GM12878 (cell line): ENCODE measurements around the gene PCLO. TPM values are rescaled to one million over a fixed set of nuclear protein-coding genes. Genes with fewer than 3 reads are reported as not detected.

Experiments used
- ATAC-seq: fragments of 200-7000 bp; cut with Tn5 transposase; 3 replicates; pipeline ENCODE4 v1.9.1; 2020; ENCODE audit warnings: mild to moderate bottlenecking, moderate library complexity
- BruUV-seq: library from RNA; stranded (reverse); fragments of 400-500 nt; replicated peaks from 2 replicates; lab custom pipeline; 2021; lab: Mats Ljungman, UMichigan
- CTCF ChIA-PET: fragments of 300-600 bp; sonication (Branson Sonifier 250); formaldehyde crosslinking; extraction: SDS; loops from one replicate; lab custom pipeline; 2021; ENCODE audit warnings: inconsistent platforms; lab: Yijun Ruan, JAX
- POLR2A ChIA-PET: fragments of 350-600 bp; formaldehyde crosslinking; extraction: SDS; loops from one replicate; lab custom pipeline; 2021; ENCODE audit warnings: inconsistent platforms; lab: Charles Lee
- RAD21 ChIA-PET: fragments of 300-600 bp; sonication (Branson Sonifier 250); formaldehyde crosslinking; loops from one replicate; lab custom pipeline; 2023; ENCODE audit warnings: antibody characterized with exemption; ENCODE audit not compliant: unreplicated experiment; lab: Charles Lee
- SMC1A ChIA-PET: fragments of 300-600 bp; sonication (Branson Sonifier 250); formaldehyde crosslinking; loops from one replicate; lab custom pipeline; 2023; ENCODE audit not compliant: unreplicated experiment, uncharacterized antibody; lab: Charles Lee
- DNase-seq: peaks from one replicate; pipeline ENCODE4 v3.0.0-alpha.2; 2011; ENCODE audit warnings: low read depth, low spot score
- FAIRE-seq: peaks from 3 replicates; lab custom pipeline; 2011; peaks lifted over from hg19 to GRCh38; lab: Jason Lieb, UNC
- H2AFZ ChIP-seq: 2 replicates; pipeline ENCODE4 v1.6.0; 2011; ENCODE audit warnings: low read depth, low read length, control low read depth; ENCODE audit not compliant: control insufficient read depth
- H3K27ac ChIP-seq: 2 replicates; pipeline ENCODE4 v1.5.1; 2011; ENCODE audit warnings: control low read depth; ENCODE audit not compliant: control insufficient read depth, insufficient read depth
- H3K27me3 ChIP-seq, 2 experiments: replicated peaks in 1 of 2; 2 replicates each; pipeline versions ENCODE4 v1.6.0 to v1.6.1; 2011; ENCODE audit warnings: low read length in 1 of 2; ENCODE audit not compliant: control insufficient read depth in 2 of 2, insufficient read depth in 2 of 2
- H3K36me3 ChIP-seq, 2 experiments: 2 replicates each; pipeline ENCODE4 v1.5.1; 2011; ENCODE audit warnings: low read length in 1 of 2; ENCODE audit not compliant: control insufficient read depth in 2 of 2, insufficient read depth in 2 of 2
- H3K4me1 ChIP-seq: 2 replicates; pipeline ENCODE4 v1.6.1; 2011; ENCODE audit warnings: mild to moderate bottlenecking, low read length, moderate library complexity, mixed read lengths; ENCODE audit not compliant: control insufficient read depth, insufficient read depth
- H3K4me2 ChIP-seq: 2 replicates; pipeline ENCODE4 v1.6.0; 2011; ENCODE audit warnings: control low read depth; ENCODE audit not compliant: control insufficient read depth, insufficient read depth
- H3K4me3 ChIP-seq: fragments of 200-600 bp; sonication (generic); 2 replicates; pipeline ENCODE4 v1.5.1; 2016
- H3K79me2 ChIP-seq: 2 replicates; pipeline ENCODE4 v1.6.0; 2011; ENCODE audit warnings: low read length; ENCODE audit not compliant: control insufficient read depth, insufficient read depth
- H3K9ac ChIP-seq: 2 replicates; pipeline ENCODE4 v1.8.0; 2011; ENCODE audit warnings: low read length, control low read depth, mixed read lengths; ENCODE audit not compliant: control insufficient read depth, insufficient read depth
- H3K9me3 ChIP-seq: replicated peaks from 3 replicates; pipeline ENCODE4 v1.5.1; 2011; ENCODE audit warnings: mild to moderate bottlenecking, low read length; ENCODE audit not compliant: control insufficient read depth, insufficient read depth
- H4K20me1 ChIP-seq: 2 replicates; pipeline ENCODE4 v1.6.0; 2011; ENCODE audit not compliant: control insufficient read depth, insufficient read depth
- ATF2 ChIP-seq: IDR thresholded peaks from 2 replicates; pipeline ENCODE4 v1.6.1; 2012; ENCODE audit warnings: low read length, inconsistent platforms
- CBFB ChIP-seq: IDR thresholded peaks from 2 replicates; pipeline ENCODE4 v1.6.1; 2016; ENCODE audit warnings: antibody characterized with exemption, low read depth
- E4F1 ChIP-seq: fragments of 450-650 bp; IDR thresholded peaks from 2 replicates; pipeline ENCODE4 v1.6.1; 2018; ENCODE audit warnings: borderline replicate concordance, mild to moderate bottlenecking; ENCODE audit not compliant: partially characterized antibody
- ESRRA ChIP-seq: IDR thresholded peaks from 2 replicates; pipeline ENCODE4 v1.6.1; 2012; ENCODE audit warnings: mild to moderate bottlenecking, low read length, improper control_type of control experiment
- FOS ChIP-seq: IDR thresholded peaks from 3 replicates; pipeline ENCODE4 v1.6.1; 2011; ENCODE audit warnings: borderline replicate concordance; ENCODE audit not compliant: insufficient read length; ENCODE audit errors: extremely low read depth
- FOXK2 ChIP-seq: fragments of 450-650 bp; IDR thresholded peaks from 2 replicates; pipeline ENCODE4 v1.6.1; 2017; ENCODE audit warnings: mild to moderate bottlenecking, moderate library complexity
- FOXM1 ChIP-seq: IDR thresholded peaks from 2 replicates; pipeline ENCODE4 v1.6.1; 2012; ENCODE audit warnings: low read depth, mild to moderate bottlenecking, inconsistent platforms, low read length, moderate library complexity
- JUNB ChIP-seq: IDR thresholded peaks from 2 replicates; pipeline ENCODE4 v1.6.1; 2016; ENCODE audit warnings: antibody characterized with exemption, mild to moderate bottlenecking
- LARP7 ChIP-seq: fragments of 450-650 bp; IDR thresholded peaks from 2 replicates; pipeline ENCODE4 v1.6.1; 2017; ENCODE audit warnings: mild to moderate bottlenecking
- MXI1 ChIP-seq: fragments of 150-350 bp; IDR thresholded peaks from 2 replicates; pipeline ENCODE4 v1.6.1; 2011; ENCODE audit warnings: low read depth, mild to moderate bottlenecking, inconsistent platforms, low read length, improper control_type of control experiment
- NFIC ChIP-seq: IDR thresholded peaks from 2 replicates; pipeline ENCODE4 v1.6.1; 2012; ENCODE audit warnings: low read depth, mild to moderate bottlenecking, inconsistent platforms, low read length, moderate library complexity
- RELB ChIP-seq: fragments of 450-650 bp; IDR thresholded peaks from 2 replicates; pipeline ENCODE4 v1.6.1; 2017; ENCODE audit warnings: low read depth, mild to moderate bottlenecking, moderate library complexity
- ZNF24 ChIP-seq: fragments of 450-650 bp; IDR thresholded peaks from 2 replicates; pipeline ENCODE4 v1.6.1; 2017; ENCODE audit warnings: antibody characterized with exemption, mild to moderate bottlenecking
- WGBS: methylation state at CpG from one replicate; pipeline ENCODE4 v1.1.6; 2016; ENCODE audit warnings: low lambda C conversion rate; ENCODE audit not compliant: insufficient replicate concordance, insufficient coverage; ENCODE audit errors: missing lambda C conversion rate; 5-methylcytosine and 5-hydroxymethylcytosine counted together
- in situ Hi-C: fragments of 300-500 bp; cut with MboI; formaldehyde crosslinking; loops from 9 replicates; pipeline ENCODE4 v1.14.3; 2018; ENCODE audit warnings: mixed read lengths
- intact Hi-C: fragments of 100-400 bp; cut with micrococcal nuclease; formaldehyde crosslinking; loops from one replicate; pipeline ENCODE4 v1.14.2; 2022; ENCODE audit not compliant: unreplicated experiment
- polyA plus RNA-seq, 11 experiments: library from polyadenylated mRNA; depleted of rRNA in 4 of 11; unstranded in 6 of 11; stranded (reverse) in 5 of 11; fragments of >200 nt; fragmentation: Nextera tagmentation in 4 of 11; fragmentation: Illumina TruSeq in 1 of 11; extraction: Ambion mirVana in 4 of 11; extraction: Trizol in 1 of 11; gene quantifications; 1 replicate in 1 of 11; 2 replicates in 10 of 11; pipeline versions ENCODE4 v1.2.1 to v1.2.3, GENCODE V29; 2011 to 2016; ENCODE audit warnings: inconsistent platforms in 2 of 11, missing spikeins in 2 of 11, low read depth in 1 of 11
- total RNA-seq, 4 experiments: library from RNA; depleted of rRNA in 3 of 4; stranded (reverse); fragments of >200 nt in 3 of 4; fragmentation: Illumina TruSeq in 1 of 4; extraction: Trizol in 1 of 4; gene quantifications; 2 replicates each; pipeline versions ENCODE4 v1.2.1 to v1.2.3, GENCODE V29; 2013 to 2021

Gene PCLO
- total and polyA plus RNA-seq, 10 of the 15 experiments (the other 5 are each of a cell fraction or from before 2014, with no cell fraction given): 0.01 to 0.08 (median 0.03) TPM; not detected in 6

- no peak overlapping the region for H2AFZ ChIP-seq
- no peak overlapping the region for H3K4me3 ChIP-seq
- intact Hi-C loops: no loop called here
- BruUV-seq: no TSS peak
- H3K79me2 ChIP-seq: no peaks in the 10 kb centered on the region
- in situ Hi-C loops: no loop called here
- TF ChIP-seq FOXK2: no peak
- FAIRE-seq: no peak
- ChIA-PET SMC1A (no interaction called here), POLR2A (no interaction called here), RAD21 (no interaction called here), CTCF (no interaction called here)
- no peak for DNase-seq
- no peaks in the 10 kb centered on the region for H3K36me3 ChIP-seq
- no peaks in the 10 kb centered on the region for H4K20me1 ChIP-seq
- no peaks in the 10 kb centered on the region for H3K27me3 ChIP-seq
- H3K27ac ChIP-seq: no peak overlapping the region
- H3K9ac ChIP-seq: no peak overlapping the region
- no peak overlapping the region for H3K4me2 ChIP-seq
- no peaks in the 10 kb centered on the region for H3K9me3 ChIP-seq
- H3K4me1 ChIP-seq: no peaks in the 10 kb centered on the region
- ATAC-seq: no peak
- WGBS: 22% methylated on average over 5 of the region's 5 CpGs
These were observed 372.6 kb downstream of the PCLO start for GRCh38 chr7:82789883-82790609.

- ChIA-PET RAD21 (no interaction called here), POLR2A (no interaction called here), SMC1A (no interaction called here), CTCF (no interaction called here)
- H3K27ac ChIP-seq: no peak overlapping the region
- DNase-seq: no peak
- H3K4me3 ChIP-seq: no peak overlapping the region
- no peak for ATAC-seq
- no peak overlapping the region for H3K4me2 ChIP-seq
- intact Hi-C loops (no loop called here), in situ Hi-C loops (no loop called here)
- H4K20me1 ChIP-seq: no peaks in the 10 kb centered on the region
- no peaks in the 10 kb centered on the region for H3K4me1 ChIP-seq
- BruUV-seq: no TSS peak
- no peaks in the 10 kb centered on the region for H3K79me2 ChIP-seq
- H3K9me3 ChIP-seq: no peaks in the 10 kb centered on the region
- no peak overlapping the region for H2AFZ ChIP-seq
- H3K9ac ChIP-seq: no peak overlapping the region
- H3K27me3 ChIP-seq: no peaks in the 10 kb centered on the region
- 0% methylated on average over 1 of the region's 1 CpG for WGBS
- FAIRE-seq: no peak
- no peaks in the 10 kb centered on the region for H3K36me3 ChIP-seq
- TF ChIP-seq LARP7 (no peak), E4F1 (no peak), NFIC (no peak), FOXM1 (no peak), CBFB (no peak), RELB (no peak), ZNF24 (no peak), ATF2 (no peak), FOS (no peak), MXI1 (no peak), JUNB (no peak), ESRRA (no peak)
These were observed 384.7 kb downstream of the PCLO start for GRCh38 chr7:82778021-82778420.
